Loucy (cell line): ENCODE data around the gene SLC35F1.

Experiments
- H2AFZ ChIP-seq: fragments of 200-600 bp; sonication (generic); 2 replicates; pipeline ENCODE4 v1.6.0; 2016; ENCODE audit warnings: antibody characterized with exemption, mild to moderate bottlenecking, low read length, moderate library complexity
- H3F3A ChIP-seq: fragments of 200-600 bp; 2 replicates; pipeline ENCODE4 v1.6.0; 2016; ENCODE audit warnings: antibody characterized with exemption, low read depth, mild to moderate bottlenecking
- H3K27me3 ChIP-seq: fragments of 200-600 bp; sonication (generic); 2 replicates; pipeline ENCODE4 v1.6.1; 2014; ENCODE audit warnings: low read length, mild to moderate bottlenecking; ENCODE audit not compliant: insufficient read depth, poor library complexity, severe bottlenecking
- H3K36me3 ChIP-seq: fragments of 200-600 bp; sonication (generic); 2 replicates; pipeline ENCODE4 v1.6.1; 2016; ENCODE audit warnings: low read length; ENCODE audit not compliant: insufficient read depth
- H3K4me1 ChIP-seq: fragments of 200-600 bp; sonication (generic); 2 replicates; pipeline ENCODE4 v1.5.1; 2014; ENCODE audit warnings: low read length, mild to moderate bottlenecking; ENCODE audit not compliant: insufficient read depth, poor library complexity, severe bottlenecking
- H3K4me2 ChIP-seq: fragments of 200-600 bp; sonication (generic); 2 replicates; pipeline ENCODE4 v1.6.0; 2014; ENCODE audit warnings: antibody characterized with exemption, low read length, low read depth, mild to moderate bottlenecking; ENCODE audit not compliant: poor library complexity, severe bottlenecking
- H3K4me3 ChIP-seq: fragments of 200-600 bp; sonication (generic); 2 replicates; pipeline ENCODE4 v1.5.1; 2014; ENCODE audit warnings: low read length, mild to moderate bottlenecking, mixed read lengths; ENCODE audit not compliant: poor library complexity, severe bottlenecking
- H3K79me2 ChIP-seq: fragments of 200-600 bp; sonication (generic); 2 replicates; pipeline ENCODE4 v1.6.1; 2014; ENCODE audit warnings: low read length; ENCODE audit not compliant: insufficient read depth
- H3K9ac ChIP-seq: fragments of 200-600 bp; sonication (generic); 2 replicates; pipeline ENCODE4 v1.6.0; 2014; ENCODE audit warnings: mild to moderate bottlenecking, low read depth, low read length, moderate library complexity; ENCODE audit not compliant: poor library complexity, severe bottlenecking
- H3K9me2 ChIP-seq: fragments of 200-600 bp; sonication (generic); replicated peaks from 2 replicates; pipeline ENCODE4 v1.6.1; 2016; ENCODE audit warnings: low read depth, low read length, mixed read lengths
- H3K9me3 ChIP-seq: fragments of 200-600 bp; sonication (generic); 2 replicates; pipeline ENCODE4 v1.6.1; 2014; ENCODE audit warnings: mild to moderate bottlenecking, antibody characterized with exemption, low read length, low read depth; ENCODE audit not compliant: insufficient read depth
- H4K20me1 ChIP-seq: fragments of 200-600 bp; sonication (generic); 2 replicates; pipeline ENCODE4 v1.6.0; 2014; ENCODE audit warnings: antibody characterized with exemption, low read length, mild to moderate bottlenecking; ENCODE audit not compliant: insufficient read depth, poor library complexity, severe bottlenecking
- EZH2phosphoT487 ChIP-seq: fragments of 200-600 bp; IDR thresholded peaks from 2 replicates; pipeline ENCODE4 v1.6.1; 2018; ENCODE audit warnings: antibody characterized with exemption, mild to moderate bottlenecking, moderate library complexity, borderline replicate concordance
- TF ChIP-seq, protein P1 (sequence below): fragments of 200-600 bp; sonication (generic); conservative IDR thresholded peaks from 2 replicates; pipeline ENCODE4 v1.5.1; 2014; ENCODE audit warnings: mild to moderate bottlenecking, antibody characterized with exemption, low read length

Gene SLC35F1

DNA sequence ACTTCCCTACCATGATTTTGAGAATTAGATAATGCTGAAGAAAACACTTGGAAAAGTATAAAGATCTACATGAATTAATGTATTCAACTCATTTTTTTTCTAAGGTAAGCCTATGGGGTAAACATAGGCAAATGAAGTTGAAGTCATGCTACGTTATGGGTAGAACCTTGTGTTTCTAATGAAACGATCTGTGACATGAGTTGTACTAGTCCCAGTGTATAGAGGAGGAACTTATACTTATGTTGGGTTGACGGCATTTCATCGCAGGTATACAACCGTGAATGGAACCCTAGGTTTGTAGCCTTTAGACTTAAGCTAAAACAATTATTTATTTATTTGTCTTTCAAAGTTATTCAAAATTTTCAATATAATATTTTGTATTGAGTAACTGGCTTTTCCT is 2.6 kb downstream of the SLC35F1 start:
- H4K20me1 ChIP-seq = no peaks in the 10 kb centered on the region
- H3K36me3 ChIP-seq = no peaks in the 10 kb centered on the region
- H2AFZ ChIP-seq = no peak overlapping the region
- H3K9ac ChIP-seq = no peak overlapping the region
- no peaks in the 10 kb centered on the region for H3K4me1 ChIP-seq
- TF ChIP-seq, protein P1, sequence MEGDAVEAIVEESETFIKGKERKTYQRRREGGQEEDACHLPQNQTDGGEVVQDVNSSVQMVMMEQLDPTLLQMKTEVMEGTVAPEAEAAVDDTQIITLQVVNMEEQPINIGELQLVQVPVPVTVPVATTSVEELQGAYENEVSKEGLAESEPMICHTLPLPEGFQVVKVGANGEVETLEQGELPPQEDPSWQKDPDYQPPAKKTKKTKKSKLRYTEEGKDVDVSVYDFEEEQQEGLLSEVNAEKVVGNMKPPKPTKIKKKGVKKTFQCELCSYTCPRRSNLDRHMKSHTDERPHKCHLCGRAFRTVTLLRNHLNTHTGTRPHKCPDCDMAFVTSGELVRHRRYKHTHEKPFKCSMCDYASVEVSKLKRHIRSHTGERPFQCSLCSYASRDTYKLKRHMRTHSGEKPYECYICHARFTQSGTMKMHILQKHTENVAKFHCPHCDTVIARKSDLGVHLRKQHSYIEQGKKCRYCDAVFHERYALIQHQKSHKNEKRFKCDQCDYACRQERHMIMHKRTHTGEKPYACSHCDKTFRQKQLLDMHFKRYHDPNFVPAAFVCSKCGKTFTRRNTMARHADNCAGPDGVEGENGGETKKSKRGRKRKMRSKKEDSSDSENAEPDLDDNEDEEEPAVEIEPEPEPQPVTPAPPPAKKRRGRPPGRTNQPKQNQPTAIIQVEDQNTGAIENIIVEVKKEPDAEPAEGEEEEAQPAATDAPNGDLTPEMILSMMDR = no peak
- no peak for TF ChIP-seq EZH2phosphoT487
- H3K9me3 ChIP-seq = no peaks in the 10 kb centered on the region
- H3K27me3 ChIP-seq = no peaks in the 10 kb centered on the region
- no peak overlapping the region for H3K4me2 ChIP-seq
- H3F3A ChIP-seq = no peaks in the 10 kb centered on the region
- no peak overlapping the region for H3K4me3 ChIP-seq
- H3K9me2 ChIP-seq = no peaks in the 10 kb centered on the region
- H3K79me2 ChIP-seq = no peaks in the 10 kb centered on the region

DNA sequence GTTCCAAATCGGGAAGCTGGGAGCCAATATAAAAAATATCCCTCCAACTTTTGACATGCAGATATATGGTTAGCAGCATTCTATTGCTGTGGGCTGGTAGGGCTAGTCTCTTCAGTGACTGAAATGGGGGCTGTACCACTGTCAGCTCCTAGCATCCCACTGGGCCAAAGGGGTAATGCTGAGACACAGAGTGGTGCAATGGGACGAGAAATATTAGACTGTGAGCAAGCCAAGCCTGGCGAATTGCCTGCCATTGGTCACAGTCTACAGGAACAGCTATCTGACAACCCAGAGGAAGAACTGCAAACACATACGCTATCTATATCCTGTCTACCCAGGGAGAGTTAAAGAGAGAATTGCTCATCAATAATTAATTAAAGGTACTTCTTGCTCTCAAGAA is 3.5 kb downstream of the SLC35F1 start:
- H3K4me3 ChIP-seq = no peak overlapping the region
- H3K36me3 ChIP-seq = no peaks in the 10 kb centered on the region
- no peak overlapping the region for H3K9ac ChIP-seq
- no peak for TF ChIP-seq EZH2phosphoT487
- TF ChIP-seq, protein P1 = no peak
- H3K9me2 ChIP-seq = no peaks in the 10 kb centered on the region
- H3K4me1 ChIP-seq = no peaks in the 10 kb centered on the region
- no peaks in the 10 kb centered on the region for H3K9me3 ChIP-seq
- no peaks in the 10 kb centered on the region for H4K20me1 ChIP-seq
- H3K4me2 ChIP-seq = no peak overlapping the region
- no peaks in the 10 kb centered on the region for H3F3A ChIP-seq
- H2AFZ ChIP-seq = no peak overlapping the region
- H3K27me3 ChIP-seq = no peaks in the 10 kb centered on the region
- no peaks in the 10 kb centered on the region for H3K79me2 ChIP-seq

DNA sequence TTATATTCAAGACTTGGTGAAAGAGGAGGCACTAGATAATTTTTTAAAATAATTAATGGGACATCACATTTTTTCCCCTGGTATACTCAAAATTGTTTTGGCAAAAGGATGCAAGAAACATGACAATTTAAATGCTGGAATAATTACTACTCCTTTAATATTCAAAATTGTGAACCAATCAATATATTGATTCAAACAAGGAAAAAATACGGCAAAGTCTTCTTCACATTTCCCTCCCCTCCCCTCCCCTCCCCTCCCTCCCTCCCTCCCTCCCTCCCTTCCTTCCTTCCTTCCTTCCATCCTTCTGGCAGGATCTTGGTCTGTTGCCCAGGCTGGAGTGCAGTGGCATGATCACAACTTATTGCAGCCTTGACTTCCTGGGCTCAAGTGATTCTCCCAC is 4.1 kb downstream of the SLC35F1 start:
- no peak overlapping the region for H3K4me3 ChIP-seq
- H3K9ac ChIP-seq = no peak overlapping the region
- TF ChIP-seq EZH2phosphoT487 = no peak
- TF ChIP-seq, protein P1 = no peak
- H3K9me2 ChIP-seq = no peaks in the 10 kb centered on the region
- no peaks in the 10 kb centered on the region for H3K79me2 ChIP-seq
- H2AFZ ChIP-seq = no peak overlapping the region
- H4K20me1 ChIP-seq = no peaks in the 10 kb centered on the region
- no peaks in the 10 kb centered on the region for H3K9me3 ChIP-seq
- H3F3A ChIP-seq = no peaks in the 10 kb centered on the region
- no peaks in the 10 kb centered on the region for H3K27me3 ChIP-seq
- H3K36me3 ChIP-seq = no peaks in the 10 kb centered on the region
- no peaks in the 10 kb centered on the region for H3K4me1 ChIP-seq
- no peak overlapping the region for H3K4me2 ChIP-seq
